GM12874 (cell line): ENCODE data around the gene E2F3.

Experiments
- TF ChIP-seq, protein P1 (sequence below): IDR thresholded peaks from 2 replicates; pipeline ENCODE4 v1.5.1; 2011; ENCODE audit warnings: low read depth, mild to moderate bottlenecking, control low read depth, low read length, moderate library complexity; ENCODE audit not compliant: insufficient read depth

The E2F3 gene

DNA sequence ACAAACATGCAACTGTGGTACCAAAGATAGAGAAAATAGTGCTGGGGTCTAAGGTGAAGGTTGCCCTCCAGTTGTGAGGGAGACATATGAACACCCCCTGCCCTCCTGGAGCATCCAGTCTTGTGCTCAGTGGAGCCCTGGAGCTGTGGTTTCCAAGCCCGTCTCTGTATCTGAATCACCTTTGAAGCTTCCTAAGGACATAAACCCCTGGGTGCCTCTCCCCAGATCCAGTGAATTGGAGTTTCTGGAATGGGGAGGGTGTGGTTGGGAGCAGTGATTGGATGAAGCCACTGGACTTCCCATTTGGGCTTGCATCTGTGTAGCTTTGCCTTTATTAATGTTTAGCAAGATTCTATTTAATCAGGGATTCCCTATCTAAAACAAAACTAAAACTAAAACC is 22.4 kb upstream of the E2F3 start:
- TF ChIP-seq, protein P1, sequence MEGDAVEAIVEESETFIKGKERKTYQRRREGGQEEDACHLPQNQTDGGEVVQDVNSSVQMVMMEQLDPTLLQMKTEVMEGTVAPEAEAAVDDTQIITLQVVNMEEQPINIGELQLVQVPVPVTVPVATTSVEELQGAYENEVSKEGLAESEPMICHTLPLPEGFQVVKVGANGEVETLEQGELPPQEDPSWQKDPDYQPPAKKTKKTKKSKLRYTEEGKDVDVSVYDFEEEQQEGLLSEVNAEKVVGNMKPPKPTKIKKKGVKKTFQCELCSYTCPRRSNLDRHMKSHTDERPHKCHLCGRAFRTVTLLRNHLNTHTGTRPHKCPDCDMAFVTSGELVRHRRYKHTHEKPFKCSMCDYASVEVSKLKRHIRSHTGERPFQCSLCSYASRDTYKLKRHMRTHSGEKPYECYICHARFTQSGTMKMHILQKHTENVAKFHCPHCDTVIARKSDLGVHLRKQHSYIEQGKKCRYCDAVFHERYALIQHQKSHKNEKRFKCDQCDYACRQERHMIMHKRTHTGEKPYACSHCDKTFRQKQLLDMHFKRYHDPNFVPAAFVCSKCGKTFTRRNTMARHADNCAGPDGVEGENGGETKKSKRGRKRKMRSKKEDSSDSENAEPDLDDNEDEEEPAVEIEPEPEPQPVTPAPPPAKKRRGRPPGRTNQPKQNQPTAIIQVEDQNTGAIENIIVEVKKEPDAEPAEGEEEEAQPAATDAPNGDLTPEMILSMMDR, result no peak

DNA sequence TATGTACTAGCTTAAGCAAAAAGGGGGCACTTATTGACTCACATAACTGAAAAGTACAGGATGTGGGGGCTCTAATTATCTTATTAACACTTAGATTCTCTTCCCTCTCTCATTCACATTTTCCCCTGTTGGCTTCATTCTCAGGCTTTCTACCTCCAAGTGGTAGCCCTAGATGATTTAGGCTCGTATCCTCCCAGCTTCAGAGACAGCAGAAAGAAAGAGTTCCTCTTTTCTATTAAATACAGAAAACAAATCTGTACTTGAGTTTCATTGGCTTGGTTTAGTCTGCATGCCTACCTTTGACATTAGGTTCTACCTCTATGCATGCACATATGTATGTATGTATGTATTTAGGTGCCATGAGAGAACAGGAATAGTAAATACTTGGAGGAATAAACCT is 15.5 kb upstream of the E2F3 start:
- TF ChIP-seq, protein P1, result no peak

DNA sequence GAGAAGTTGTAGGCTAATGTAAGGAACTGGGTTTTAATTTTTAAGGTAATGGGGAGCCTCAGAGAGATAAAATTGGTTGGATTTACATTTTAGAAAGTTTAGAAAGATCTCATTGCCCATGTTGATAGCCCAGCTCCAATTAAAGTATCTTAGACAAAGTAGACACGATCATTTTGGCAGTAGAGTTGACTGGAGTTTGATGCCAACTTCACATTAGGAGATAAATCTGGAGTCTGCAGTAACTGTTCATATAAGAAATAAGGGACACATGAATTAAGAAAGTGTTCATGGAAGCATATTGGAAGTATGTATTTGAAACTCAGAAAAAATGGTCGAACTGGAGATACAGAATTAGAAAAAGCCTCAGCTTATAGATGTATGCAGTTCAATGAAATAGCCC is 12.6 kb upstream of the E2F3 start:
- TF ChIP-seq, protein P1, result no peak

DNA sequence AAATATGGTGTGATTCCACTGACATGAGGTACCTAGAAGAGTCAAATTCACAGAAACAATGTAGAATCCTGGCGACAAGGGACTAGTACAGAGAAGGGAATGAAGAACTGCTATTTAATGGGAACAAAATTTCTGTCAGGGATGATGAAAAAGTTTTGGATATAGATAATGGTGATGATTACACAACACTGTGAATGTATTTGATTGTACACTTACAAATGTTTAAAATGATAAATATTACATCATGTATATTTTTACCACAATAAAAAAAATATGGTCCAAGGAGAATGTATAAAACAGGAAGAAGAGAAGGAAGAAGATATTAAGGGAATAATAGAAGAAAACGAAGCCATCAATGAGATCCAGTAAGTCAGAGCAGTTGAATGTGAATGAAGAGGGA is 8.4 kb upstream of the E2F3 start:
- TF ChIP-seq, protein P1, result no peak

DNA sequence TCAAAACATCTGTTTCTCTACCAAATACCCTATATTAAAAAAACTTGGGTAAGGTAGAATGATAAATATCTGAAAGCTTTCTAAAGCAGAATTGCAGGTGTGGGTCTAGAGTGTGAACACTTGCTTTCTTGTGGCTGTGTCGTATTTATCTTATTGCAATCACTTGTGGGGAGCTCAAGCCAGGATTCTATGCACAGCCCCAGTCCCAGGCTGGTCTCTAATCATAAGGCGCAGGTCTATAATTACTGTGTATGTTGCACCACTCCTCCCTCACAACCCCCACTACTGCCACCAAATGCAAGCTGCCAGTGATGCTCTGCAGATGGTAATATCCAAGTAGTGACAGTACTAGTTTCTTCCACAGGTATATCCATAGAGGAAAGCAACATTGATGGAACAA is 2.2 kb upstream of the E2F3 start:
- TF ChIP-seq, protein P1, result no peak

DNA sequence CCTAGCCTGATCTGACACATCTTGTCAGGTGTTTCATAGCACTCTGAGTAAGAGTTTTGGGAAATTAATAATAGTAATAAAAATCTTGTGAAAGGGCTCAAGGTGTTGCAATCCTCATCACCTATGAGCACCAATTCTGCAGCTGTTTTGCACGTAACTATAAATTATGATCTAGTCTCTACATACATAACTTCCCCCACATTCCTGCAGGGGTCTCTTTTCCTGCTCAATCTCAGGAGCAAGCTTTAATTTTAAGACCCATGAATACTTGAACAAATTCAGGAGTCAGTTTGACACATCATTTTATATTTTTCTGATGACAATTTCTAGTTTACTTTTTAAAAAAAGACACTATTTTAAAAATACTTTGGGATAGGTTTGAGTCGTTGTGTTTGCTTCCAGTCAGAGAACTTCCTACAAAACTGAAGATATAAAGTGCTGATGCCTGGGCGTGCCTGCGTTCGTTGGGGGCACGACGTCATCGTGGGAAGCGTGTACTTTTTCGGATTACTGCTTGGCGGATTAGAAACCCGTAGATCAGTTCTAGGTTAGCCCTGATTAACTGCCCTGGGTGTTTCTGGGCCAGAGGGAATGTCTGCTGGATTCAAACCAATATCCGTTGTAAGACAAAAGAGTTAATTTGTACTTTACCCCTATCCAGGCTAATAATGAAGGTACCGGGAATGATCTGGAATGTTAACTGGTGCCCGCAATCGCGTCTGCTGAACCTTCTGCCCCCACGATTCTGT is 1.0 kb upstream of the E2F3 start:
- TF ChIP-seq, protein P1, result 0 out of 2 replicates have a peak, but pooled peaks have one; percentile 6

DNA sequence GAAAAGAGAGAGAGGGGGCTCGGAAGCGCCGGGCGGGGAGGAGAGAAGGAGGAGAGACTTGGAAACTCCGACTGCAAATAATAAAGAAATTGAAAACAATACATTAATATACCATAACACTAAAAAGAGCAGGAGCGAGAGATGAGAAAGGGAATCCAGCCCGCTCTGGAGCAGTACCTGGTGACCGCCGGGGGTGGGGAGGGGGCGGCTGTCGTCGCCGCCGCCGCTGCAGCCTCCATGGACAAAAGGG is 338 bp downstream of the E2F3 start:
- TF ChIP-seq, protein P1, result no peak
